ENCODE results near the gene FOXF1.

Gene FOXF1

GRCh38 chr16:86492267-86492960 is 17.9 kb upstream of the FOXF1 start:
- DNase-seq (ENCODE audit: low read depth): no peak
- no peak for TF ChIP-seq CTCF (conservative IDR thresholded peaks at IDR 0.05; ENCODE audit: low read length)
- H3K4me3 ChIP-seq (ENCODE audit: low read length): no peak overlapping the region

- no peak for DNase-seq (ENCODE audit: low read depth)
- no peak for TF ChIP-seq CTCF (conservative IDR thresholded peaks at IDR 0.05; ENCODE audit: low read length)
- H3K4me3 ChIP-seq (ENCODE audit: low read length): no peak overlapping the region
Measured at GRCh38 chr16:86492961-86493629, 17.2 kb upstream of the FOXF1 start.

- DNase-seq (ENCODE audit: low read depth): no peak
- no peak overlapping the region for H3K4me3 ChIP-seq (ENCODE audit: low read length)
- no peak for TF ChIP-seq CTCF (conservative IDR thresholded peaks at IDR 0.05; ENCODE audit: low read length)
Measured at GRCh38 chr16:86494039-86494564, 16.2 kb upstream of the FOXF1 start.

GRCh38 chr16:86494565-86495356 is 15.6 kb upstream of the FOXF1 start:
- H3K4me3 ChIP-seq (ENCODE audit: low read length): no peak overlapping the region
- no peak for TF ChIP-seq CTCF (conservative IDR thresholded peaks at IDR 0.05; ENCODE audit: low read length)
- no peak for DNase-seq (ENCODE audit: low read depth)

GRCh38 chr16:86495357-86495701 is 15.0 kb upstream of the FOXF1 start:
- no peak for TF ChIP-seq CTCF (conservative IDR thresholded peaks at IDR 0.05; ENCODE audit: low read length)
- no peak overlapping the region for H3K4me3 ChIP-seq (ENCODE audit: low read length)
- no peak for DNase-seq (ENCODE audit: low read depth)

- H3K4me3 ChIP-seq (ENCODE audit: low read length): no peak overlapping the region
- no peak for DNase-seq (ENCODE audit: low read depth)
- no peak for TF ChIP-seq CTCF (conservative IDR thresholded peaks at IDR 0.05; ENCODE audit: low read length)
Measured at GRCh38 chr16:86495756-86496261, 14.5 kb upstream of the FOXF1 start.

Data from AG10803 (cell line).